Retinal pigment epithelial cell (primary cell): ENCODE results near the gene TACO1.
A peak's percentile ranks its signal among the peaks of the same experiment; 100 is the strongest.

ENCODE experiments used
- DNase-seq: peaks from one replicate; pipeline ENCODE4 v3.0.0-alpha.2; 2010; ENCODE audit warnings: low read depth
- H3K4me3 ChIP-seq: 2 replicates; pipeline ENCODE4 v1.5.1; 2011; ENCODE audit warnings: mild to moderate bottlenecking, low read length, control low read depth, moderate library complexity
- TF ChIP-seq, protein P1 (sequence below): conservative IDR thresholded peaks from 2 replicates; pipeline ENCODE4 v1.5.1; 2011; ENCODE audit warnings: low read depth, low read length, control low read depth, inconsistent platforms

The TACO1 gene

DNA sequence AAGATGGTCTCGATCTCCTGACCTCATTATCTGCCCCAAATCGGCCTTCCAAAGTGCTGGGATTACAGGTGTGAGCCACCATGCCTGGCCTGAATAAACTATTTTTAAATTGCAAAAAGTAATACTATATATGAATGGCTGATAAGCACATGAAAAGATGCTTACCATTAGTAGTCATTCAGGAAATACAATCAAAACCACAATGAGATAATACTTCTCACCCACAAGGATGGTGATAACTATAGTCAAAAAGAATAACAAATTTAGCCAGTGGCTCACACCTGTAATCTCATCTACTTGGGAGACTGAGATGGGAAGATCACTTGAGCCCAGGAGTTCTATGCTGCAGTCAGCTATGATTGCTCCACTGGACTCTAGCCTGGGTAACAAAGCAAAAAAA, 2.4 kb upstream of the TACO1 start:
- no peak overlapping the region for H3K4me3 ChIP-seq
- DNase-seq: no peak
- TF ChIP-seq, protein P1, sequence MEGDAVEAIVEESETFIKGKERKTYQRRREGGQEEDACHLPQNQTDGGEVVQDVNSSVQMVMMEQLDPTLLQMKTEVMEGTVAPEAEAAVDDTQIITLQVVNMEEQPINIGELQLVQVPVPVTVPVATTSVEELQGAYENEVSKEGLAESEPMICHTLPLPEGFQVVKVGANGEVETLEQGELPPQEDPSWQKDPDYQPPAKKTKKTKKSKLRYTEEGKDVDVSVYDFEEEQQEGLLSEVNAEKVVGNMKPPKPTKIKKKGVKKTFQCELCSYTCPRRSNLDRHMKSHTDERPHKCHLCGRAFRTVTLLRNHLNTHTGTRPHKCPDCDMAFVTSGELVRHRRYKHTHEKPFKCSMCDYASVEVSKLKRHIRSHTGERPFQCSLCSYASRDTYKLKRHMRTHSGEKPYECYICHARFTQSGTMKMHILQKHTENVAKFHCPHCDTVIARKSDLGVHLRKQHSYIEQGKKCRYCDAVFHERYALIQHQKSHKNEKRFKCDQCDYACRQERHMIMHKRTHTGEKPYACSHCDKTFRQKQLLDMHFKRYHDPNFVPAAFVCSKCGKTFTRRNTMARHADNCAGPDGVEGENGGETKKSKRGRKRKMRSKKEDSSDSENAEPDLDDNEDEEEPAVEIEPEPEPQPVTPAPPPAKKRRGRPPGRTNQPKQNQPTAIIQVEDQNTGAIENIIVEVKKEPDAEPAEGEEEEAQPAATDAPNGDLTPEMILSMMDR: no peak

DNA sequence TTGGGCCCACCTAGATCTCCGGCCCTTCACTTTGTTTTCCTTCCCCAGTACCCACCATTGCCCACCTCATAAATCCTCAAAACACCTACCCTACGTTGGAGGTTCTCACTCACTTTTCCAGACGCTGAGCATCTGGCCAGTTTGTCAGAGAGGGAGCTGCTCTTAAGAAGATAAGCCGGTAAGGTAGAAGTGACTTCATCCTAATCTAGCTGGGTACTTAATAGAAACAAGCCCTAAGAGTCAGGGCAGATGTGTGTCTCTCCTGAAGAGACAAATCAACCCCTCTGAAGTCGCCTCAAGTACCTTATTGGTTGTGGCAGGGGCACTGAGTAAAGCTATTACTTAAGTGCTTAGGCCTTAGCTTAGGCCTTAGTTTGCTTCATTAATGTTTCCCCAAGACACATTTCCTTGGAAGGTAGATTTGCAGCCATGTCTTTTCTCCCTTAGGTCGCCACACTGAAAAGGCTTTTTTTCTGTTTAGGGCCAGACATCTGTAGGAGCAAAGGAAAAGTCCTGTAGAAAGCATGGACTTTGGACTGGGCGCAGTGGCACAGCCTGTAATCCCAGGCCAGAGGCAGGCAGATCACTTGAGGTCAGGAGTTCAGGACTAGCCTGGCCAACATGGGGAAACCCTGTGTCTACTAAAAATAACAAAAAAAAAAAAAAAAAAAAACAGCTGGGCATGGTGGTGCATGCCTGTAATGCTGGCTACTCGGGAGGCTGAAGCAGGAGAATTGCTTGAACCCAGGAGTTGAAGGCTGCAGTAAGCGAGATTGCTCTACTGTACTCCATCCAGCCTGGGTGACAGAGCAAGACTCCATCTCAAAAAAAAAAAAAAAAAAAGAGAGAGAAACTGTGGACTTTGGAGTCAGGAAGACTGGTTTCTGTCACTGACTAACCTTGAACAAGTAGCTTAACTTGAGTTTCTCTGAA, 1.0 kb downstream of the TACO1 start:
- DNase-seq: no peak
- peak overlapping the region; percentile 84 for H3K4me3 ChIP-seq
- TF ChIP-seq, protein P1: no peak

DNA sequence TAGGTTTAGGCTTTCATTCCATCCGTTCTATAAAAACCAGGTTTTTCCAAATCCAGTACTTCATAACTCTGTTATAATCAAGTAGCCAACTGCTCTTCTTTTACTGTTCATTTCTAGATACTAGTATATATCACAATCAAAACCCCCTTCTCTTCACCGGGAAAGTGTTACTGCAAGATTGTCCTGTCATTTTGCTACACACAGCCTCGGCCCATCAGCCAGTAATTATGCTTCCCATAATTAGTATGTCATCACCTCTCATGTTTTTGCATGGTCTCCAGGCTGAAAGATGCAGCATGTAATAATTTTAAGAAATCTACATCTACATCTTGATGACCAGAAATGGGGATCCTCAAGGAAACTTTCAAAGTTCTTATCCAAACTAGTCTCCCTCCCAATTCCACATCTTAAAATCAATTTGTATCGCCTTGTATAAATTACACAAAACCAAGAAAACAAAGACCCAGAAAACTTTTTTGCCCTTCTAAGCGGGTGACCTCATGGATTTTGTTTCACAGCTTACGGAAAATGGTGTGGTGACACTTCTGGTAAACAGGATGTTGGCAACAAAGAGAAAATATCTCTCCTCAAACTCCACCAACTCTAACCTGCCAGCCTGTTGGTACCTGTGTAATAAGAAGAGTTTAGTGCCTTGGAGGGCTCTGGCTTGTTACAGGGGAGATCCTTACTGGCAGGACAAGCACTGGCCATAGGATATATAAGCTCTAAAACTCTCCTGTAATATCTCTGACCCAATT, 9.3 kb downstream of the TACO1 start:
- DNase-seq: no peak
- no peak overlapping the region for H3K4me3 ChIP-seq
- TF ChIP-seq, protein P1: no peak

DNA sequence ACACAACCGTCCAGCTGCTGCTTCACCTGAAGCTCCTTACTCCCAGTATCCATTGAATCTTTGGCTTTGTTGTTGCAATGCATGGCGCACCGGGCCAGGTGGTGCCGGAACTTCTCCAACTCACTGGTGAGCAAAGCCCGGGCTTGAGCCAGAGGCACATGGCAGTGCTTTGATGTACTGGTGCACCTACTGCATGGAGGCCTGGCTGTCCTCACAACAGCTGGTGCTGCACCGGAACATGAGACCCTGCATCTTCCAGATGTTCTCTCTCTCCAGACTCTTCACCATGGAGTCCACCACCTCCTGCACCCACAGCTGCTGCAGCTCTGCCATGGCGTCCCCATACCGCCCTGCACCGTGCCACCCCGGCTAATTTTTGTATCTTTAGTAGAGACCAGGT, 10.2 kb downstream of the TACO1 start:
- TF ChIP-seq, protein P1: no peak
- H3K4me3 ChIP-seq: no peak overlapping the region
- no peak for DNase-seq

DNA sequence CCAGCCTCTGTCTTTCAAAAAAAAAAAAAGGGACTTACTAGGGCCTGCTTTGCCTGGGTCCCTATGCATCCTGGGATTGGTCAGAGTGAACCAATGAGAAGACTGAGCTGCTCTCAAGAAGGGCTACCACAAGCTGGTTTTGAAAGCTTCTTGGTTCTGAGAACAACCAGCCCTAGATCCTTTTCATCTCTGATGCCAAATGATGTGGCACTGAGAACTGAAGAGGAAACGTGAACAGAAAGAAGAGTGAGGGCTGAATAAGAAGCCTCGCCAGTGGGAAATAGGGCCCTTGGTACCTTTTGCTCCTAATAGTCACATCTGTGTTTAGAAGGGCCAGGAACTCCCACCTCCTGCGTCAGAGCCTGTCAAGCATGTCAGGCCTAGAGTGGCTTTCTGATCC, 10.7 kb downstream of the TACO1 start:
- TF ChIP-seq, protein P1: no peak
- no peak for DNase-seq

DNA sequence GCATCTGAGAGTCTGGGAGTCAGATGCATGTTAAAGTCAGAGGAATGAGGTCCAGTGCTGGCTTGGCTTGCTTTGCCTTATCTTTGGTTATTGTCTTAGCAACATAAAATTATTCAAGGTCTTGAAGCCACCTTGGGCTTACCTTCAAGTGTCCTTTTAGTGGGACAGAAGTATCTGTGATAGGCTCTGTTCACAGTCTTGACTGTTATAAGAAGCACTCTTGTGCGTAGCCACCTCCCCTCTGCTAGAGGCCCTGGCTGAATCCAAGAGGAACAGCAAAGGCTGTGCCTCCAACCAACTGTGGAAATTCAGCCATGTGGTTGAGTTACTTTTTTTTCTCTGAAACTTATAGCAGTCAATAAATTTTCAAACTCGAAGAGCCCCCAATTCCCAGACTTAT, 13.0 kb downstream of the TACO1 start:
- no peak for DNase-seq
- no peak overlapping the region for H3K4me3 ChIP-seq
- TF ChIP-seq, protein P1: no peak

More for the DNA sequence above, 10.7 kb downstream of the TACO1 start:
- no peak overlapping the region for H3K4me3 ChIP-seq
